ENCODE measurements around the gene CAMTA1. TPM values are rescaled to one million over a fixed set of nuclear protein-coding genes. Genes with fewer than 3 reads are reported as not detected.

The CAMTA1 gene
- polyA plus RNA-seq, 4 donors: 89.3 to 98.2 (median 92.9) TPM

DNA sequence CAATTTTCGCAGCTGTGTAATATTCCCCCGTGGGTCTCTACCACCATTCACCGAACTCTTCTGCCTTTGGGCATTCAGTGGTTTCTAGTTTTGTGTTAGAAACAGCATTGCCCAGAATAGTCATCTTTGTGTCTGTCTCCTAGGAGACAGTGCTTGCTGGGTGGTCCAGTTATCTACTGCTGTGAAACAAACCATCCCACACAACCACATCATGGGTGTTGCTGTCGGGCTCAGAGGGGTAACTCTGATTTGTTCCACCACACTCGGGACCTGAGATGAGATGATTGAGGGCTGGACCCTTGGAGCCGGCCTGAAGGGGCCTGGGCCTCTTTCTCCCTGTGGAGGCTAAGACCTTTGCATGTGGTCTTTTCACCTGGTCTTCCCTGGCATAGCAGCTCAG lies 558.6 kb downstream of the CAMTA1 start:
- no peak for DNase-seq (ENCODE audit: low read depth in 4 of 4, low spot score in 3 of 4)

DNA sequence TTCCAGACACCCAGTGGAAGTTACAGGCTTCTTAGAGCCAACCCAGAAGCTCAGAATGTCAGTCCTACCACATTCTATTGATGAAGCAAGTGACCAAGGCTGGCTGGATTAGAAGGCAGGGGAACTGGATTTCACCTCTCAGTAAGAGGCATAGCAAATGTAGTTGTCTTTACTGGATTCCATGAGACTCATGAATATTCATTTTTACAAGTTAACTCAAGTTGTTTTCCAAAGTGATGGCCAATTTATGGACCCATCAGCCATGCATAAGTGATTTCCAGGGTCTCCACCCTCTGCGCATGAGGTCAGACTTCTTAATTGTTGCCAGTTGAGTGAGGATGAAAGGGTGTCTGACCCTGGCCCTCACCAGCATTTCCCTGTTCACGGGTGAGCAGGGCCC lies 559.0 kb downstream of the CAMTA1 start:
- no peak for DNase-seq (ENCODE audit: low read depth in 4 of 4, low spot score in 3 of 4)

DNA sequence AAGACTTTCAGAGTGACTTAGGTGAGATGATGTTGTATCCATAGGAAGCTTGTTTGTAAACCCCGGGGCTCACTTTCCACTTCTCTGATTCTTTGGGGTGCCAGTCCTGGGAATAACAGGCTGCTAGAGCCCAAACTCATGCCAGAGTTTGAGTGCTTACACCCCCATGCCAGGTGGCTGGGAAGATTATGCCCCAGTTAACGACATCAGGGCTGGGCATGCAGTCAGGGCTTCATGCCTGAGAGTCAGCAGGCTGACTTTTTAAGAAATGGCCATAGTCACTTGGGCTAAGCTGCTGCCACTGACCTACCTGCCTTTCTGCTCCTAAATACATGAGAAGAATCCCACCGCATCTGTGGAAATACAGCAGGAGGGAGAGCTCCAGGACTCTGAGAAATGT lies 560.3 kb downstream of the CAMTA1 start:
- no peak for DNase-seq (ENCODE audit: low read depth in 4 of 4, low spot score in 3 of 4)

DNA sequence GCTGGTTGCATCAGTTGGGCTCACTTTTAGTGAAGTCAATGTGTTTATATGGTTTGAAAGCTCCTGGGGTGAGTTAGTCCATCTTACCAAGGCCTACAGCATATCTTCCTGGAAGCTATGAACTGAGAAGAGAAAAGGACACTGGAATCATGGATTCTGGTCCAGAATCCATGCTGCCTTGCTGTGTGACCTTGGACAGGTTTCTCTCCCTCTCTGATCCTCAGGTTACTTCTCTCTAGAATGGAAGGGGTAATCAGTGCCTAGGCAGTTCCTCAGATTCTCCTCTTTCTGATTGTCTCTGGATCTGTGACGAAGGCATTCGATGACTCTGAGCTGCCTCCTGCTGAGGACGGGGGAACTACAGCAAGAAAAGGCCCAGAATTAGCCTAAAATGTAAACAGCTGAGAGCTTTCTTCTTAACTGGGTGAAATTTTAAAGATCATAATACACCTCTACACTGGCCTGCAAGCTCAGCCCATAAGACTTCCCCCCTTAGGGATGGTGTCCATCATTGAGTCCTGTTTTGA lies 560.9 kb downstream of the CAMTA1 start:
- DNase-seq (ENCODE audit: low read depth in 4 of 4, low spot score in 3 of 4): no peak

DNA sequence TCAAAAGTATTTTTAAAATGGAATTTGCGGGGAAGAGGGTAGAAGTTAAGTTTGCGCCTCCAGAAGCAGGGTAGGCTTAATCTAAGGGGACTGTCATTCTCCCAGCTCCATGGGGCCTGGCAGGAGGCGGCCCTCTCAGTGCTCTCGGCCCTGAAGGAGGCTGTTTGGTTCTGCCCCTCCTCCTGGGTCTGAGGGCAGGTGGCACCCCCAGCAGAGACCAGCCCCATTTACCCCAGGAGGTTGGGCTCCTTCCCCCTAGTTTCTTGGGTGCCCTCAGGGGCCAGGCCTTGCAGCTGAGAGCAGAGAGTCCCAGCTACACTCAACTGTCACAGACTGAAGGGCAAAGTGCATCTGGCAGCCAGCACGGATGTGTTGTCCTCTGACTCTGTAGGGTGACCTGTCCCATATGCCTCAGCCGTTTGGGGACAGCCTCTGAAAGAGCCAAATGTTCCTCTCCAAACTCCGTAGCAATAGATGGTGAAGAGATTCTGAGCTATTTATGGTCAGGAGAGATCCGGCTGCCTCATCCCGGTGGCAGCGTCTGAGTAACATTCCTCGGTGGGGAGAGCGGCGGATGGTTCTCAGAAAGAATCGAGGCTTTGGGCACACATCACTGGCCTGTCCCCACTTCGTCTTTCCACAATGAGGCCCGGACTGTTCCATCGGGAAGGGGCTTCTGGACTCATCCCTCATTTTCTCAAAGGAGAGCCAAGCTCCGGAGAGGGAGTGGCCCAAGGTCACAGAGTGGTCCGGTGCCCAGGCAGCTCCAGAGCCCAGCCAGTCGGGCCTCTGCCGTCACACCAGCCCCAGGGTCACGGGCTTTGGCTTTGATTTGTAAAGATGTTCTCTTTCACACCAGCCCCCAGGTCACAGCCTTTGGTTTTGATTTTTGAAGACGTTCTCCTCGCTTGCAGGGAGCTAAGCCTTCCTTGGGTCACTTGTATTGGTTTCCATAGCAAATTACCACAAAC lies 561.6 kb downstream of the CAMTA1 start:
- DNase-seq (ENCODE audit: low read depth in 4 of 4, low spot score in 3 of 4): no peak

DNA sequence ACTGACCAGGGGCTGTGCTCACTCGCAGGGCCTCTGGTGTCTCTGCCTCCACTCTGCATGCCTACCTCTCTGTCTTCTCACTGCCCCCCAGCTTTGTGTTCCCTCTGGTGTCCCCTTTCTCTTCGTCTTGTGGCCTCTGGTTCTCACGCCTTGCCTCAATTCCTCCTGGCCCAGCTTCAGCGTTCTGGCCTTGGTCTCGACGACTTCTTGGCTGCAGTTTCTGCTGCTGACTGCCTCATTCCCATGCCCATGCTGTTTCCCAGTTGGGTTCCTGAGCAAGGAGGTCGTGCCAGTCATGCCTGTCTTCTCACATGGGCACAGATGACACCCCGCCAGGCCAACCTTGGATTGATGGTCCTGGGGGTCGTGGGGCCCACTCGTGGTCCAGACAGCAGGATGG lies 562.8 kb downstream of the CAMTA1 start:
- DNase-seq (ENCODE audit: low read depth in 4 of 4, low spot score in 3 of 4): no peak

DNA sequence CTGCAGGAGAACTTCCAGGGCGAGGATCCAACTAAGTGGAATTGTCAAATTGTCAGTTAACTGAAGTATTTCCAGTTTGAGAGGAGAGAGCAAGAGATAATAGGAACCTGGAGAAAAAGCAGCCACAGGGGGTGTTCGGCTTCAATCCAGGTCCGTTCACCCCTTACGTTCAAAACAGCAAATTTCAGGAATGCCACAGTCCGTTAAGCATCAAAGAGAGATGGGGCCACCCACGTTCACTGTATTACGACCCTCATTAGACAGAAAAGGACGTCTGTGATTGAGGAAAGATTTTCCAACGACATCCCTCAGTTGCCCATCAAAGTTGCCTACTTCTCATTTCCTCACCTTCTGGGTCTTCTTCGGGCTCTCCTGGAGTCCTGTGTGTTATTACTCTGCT lies 563.3 kb downstream of the CAMTA1 start:
- no peak for DNase-seq (ENCODE audit: low read depth in 4 of 4, low spot score in 3 of 4)

DNA sequence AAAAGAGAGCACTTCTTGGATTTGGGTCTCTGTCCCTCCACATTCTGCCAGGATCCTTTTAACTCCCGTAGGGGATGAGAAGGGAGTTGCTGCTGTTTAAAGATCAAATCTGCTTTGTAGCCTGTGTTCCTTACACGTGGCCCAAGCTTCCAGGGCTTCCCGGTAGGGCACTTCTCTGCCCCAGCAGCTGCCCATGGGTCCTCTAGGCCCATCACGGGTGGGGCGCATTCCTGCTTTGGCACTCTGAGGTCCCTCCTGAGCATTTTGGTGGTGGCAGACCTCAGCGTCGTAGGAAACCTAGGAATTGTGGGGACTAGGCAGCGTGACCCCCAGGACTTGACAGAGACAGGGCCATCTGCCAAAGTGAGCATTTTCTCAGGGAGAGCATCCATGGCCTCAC lies 565.5 kb downstream of the CAMTA1 start:
- no peak for DNase-seq (ENCODE audit: low read depth in 4 of 4, low spot score in 3 of 4)

DNA sequence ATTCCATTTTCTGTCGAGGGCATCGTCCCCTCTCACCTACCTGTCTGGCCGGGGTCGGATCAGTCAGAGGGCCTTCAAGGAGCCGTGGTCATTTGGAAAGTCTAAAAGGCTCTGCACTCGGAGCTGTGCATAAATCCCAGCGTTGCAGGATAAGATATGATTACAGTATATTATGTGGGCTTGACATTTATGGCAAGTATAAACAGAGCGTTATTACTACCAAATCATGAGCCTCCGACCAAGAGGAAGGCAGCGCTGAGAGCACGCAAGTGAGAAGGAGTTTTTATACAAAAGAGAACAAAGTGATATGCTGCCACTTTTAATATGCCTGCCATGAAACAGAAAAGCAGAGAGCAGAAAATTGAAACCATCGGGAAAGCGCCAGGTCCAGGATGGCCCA lies 566.4 kb downstream of the CAMTA1 start:
- no peak for DNase-seq (ENCODE audit: low read depth in 4 of 4, low spot score in 3 of 4)

DNA sequence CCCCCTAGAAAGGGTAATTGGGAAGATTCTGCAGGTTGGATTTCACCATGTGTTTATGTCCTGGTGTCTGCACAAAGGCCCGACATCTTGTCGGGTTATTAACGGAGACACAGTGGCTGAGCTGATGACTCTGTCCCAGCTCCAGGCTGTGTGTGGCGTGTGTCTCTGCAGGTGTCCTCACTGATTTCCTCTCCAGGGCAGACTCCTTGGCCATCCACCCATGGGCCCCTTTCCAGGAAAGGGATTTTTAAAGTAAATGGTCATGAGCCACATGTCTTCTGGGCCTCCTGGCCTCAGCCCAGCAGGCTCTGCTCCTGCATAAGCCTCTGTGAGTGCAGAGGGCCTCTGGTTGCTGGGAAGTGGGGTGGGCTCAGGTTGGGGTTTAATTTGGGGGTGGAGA lies 567.1 kb downstream of the CAMTA1 start:
- no peak for DNase-seq (ENCODE audit: low read depth in 4 of 4, low spot score in 3 of 4)

DNA sequence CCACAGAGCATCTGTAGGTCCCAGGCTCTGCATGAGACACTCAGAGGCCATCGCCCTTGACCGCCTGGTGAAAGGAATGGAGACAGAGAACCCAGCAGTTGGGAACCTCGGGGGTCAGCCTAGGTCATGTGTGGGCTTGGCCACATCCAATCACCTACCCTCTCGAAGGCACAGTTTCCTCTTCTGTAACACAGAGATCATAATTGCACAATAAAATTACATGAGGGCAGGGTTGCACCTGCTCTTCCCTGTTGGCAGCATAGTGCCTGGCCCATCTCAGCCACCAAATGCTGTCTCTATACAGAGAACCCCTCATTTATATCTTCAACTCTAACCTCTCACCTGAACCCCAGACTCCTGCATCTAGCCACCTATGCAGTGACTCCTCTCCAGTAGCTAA lies 567.7 kb downstream of the CAMTA1 start:
- no peak for DNase-seq (ENCODE audit: low read depth in 4 of 4, low spot score in 3 of 4)

DNA sequence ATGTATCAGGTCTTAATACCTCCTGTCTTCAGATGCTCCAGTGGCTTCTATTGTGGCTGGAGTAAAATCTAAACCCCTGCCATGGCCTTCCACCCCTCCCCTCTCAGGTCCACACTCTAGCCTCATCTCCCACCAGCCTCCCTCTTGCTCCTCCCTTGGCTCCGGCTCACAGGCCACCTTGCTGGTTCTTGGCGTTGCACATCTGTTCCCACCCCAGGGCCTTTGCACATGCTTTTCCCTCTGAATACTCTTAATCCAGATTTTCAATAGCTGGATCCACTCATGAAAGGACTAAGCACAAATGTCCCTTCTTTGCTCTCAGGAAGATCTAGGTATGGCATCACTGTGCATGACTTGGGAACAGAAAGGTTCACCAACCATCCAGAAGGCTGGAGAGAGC lies 570.4 kb downstream of the CAMTA1 start:
- no peak for DNase-seq (ENCODE audit: low read depth in 4 of 4, low spot score in 3 of 4)

DNA sequence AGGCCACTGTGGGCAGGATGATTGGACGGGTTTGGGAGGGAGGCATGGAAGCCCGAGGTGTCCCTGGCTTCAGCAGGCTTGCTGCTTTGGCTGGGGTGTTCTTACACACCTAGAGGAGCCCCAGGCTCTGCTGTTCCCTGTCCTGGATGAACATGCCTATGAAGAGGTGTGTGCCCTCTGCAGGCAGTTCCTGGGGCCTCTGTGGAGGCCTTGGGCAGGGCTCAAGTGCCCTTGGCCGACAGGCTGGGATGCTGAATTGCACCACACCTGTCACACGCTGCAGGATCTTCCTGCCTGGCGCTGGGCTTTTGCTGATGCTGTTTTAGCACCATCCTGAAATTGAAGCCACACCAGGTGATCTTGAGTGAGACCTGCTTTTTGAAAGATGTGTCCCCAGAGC lies 570.8 kb downstream of the CAMTA1 start:
- DNase-seq (ENCODE audit: low read depth in 4 of 4, low spot score in 3 of 4): no peak

DNA sequence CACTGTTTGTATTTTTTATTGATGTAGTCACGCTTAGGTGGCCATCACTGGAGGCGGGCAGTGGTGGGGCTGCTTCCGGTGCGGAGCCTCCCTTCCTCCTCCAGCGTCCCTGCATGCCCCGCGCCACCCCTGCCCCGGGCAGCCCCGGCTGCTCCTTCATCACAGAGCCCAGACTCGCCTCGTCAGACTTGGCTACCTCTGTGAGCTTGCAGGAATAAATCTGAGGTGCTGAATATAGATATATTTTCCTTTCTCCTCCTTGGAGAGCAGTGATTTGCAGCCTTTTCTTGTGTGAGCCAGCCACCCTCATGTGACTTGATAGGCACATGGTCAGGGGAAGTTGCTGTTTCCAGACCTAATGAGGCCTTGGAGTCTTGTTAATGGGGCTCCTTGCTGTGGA lies 573.2 kb downstream of the CAMTA1 start:
- DNase-seq (ENCODE audit: low read depth in 4 of 4, low spot score in 3 of 4): no peak

DNA sequence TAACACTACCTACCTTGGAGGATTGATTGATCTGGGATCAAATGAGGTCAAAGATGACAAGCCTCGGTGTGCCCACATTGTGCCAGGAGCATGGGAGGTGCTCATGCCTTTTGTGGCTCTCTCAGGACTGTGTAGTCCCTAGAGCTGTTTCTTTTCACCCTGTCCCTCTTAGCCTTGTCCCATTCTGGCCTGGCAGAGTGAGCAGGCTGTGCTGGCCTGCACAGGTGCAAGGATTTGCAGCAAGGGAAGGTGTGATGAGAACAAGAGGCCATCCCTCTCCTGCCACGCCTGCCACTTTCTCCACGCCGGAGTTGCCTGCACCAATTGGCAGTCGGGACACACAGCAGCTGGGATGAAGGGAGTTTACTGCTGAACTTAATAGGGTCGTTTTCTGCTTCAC lies 575.3 kb downstream of the CAMTA1 start:
- no peak for DNase-seq (ENCODE audit: low read depth in 4 of 4, low spot score in 3 of 4)

DNA sequence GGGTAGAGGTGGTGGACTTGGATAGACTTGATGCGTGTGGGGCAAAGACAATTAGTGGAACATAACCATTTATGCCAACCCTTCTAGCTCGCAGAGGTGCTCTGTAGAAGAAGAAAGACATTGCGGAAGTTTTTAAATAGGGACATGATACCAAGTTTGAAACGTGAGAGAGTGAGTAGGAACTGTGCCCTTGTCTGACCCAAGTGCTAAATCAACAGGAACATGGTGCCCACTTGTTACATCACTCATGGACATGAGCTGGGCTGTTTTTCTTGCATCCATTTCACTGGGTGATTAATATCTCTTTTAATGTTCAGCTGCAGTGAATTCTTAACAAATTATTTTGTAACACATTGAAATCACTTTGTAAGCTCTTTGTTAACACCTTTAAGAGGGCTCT lies 577.7 kb downstream of the CAMTA1 start:
- DNase-seq (ENCODE audit: low read depth in 4 of 4, low spot score in 3 of 4): no peak

DNA sequence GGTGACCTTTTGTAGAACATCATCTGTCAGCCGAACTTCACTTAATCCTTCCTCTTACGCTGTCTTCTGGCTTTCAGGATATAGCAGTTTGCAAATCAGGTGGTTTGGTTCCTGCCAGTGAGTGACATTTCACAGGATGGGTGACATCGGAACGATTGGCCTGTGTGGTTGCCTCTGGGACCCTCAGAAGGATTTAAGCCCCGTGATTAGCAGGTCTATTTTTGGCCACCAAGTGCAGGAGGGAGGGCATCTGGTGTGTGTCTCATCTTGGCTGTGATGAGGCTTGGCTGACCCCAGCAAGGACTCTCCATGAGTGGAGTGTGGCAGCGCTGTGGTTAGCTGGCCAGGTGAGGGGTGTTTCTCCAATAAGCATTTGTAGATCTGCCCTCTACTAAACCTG lies 578.2 kb downstream of the CAMTA1 start:
- no peak for DNase-seq (ENCODE audit: low read depth in 4 of 4, low spot score in 3 of 4)

DNA sequence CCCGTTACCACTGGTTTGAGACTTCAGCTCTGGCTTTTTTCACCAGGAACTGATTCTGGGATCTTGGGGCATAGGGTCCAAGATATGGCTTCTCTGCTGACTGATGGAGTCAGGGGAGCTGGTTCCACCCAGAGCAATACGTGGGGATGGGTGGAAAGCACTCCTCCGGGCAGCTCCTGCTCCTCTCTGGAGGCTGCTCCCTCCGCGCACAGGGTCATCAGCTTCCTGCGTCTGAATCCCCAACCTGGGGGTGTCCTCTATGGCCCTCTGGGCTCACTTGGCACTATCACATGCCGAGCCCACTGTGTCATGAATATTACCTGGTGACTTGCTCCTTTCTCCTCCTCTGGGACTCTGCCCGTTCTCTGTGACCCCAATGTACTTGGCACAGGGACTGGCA lies 580.5 kb downstream of the CAMTA1 start:
- DNase-seq (ENCODE audit: low read depth in 4 of 4, low spot score in 3 of 4): no peak

DNA sequence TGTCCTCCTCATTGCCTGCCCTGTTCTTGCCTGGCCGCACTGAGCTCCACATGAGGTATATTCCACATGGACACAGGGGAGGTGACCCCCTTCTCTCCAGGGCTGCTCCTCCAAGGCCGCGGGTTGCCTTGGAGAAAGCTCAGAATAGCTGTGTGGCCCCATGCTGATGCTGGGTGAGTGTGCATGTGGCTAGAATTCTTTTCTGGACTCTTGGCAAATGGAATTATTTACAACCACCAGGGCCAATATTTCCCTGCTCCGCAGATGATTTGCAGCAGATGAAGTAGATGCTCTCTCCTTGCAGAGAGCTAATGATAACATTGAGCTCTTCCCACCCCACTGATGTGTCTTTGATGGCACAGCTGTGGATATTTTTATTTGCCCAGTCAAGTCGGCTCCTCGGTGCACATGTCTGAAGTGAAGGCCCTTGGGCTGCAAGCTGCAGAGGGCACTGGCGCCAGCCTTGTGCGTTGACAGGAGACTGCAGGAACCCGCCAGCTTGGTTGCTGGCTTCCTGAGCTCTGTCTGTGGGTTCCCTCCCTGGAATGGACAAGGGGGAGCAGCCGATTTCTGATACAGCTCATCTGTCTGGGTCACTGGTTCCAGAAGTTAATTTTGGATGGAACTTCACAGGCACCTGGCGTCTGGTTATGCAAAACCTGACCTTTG lies 581.2 kb downstream of the CAMTA1 start:
- no peak for DNase-seq (ENCODE audit: low read depth in 4 of 4, low spot score in 3 of 4)

DNA sequence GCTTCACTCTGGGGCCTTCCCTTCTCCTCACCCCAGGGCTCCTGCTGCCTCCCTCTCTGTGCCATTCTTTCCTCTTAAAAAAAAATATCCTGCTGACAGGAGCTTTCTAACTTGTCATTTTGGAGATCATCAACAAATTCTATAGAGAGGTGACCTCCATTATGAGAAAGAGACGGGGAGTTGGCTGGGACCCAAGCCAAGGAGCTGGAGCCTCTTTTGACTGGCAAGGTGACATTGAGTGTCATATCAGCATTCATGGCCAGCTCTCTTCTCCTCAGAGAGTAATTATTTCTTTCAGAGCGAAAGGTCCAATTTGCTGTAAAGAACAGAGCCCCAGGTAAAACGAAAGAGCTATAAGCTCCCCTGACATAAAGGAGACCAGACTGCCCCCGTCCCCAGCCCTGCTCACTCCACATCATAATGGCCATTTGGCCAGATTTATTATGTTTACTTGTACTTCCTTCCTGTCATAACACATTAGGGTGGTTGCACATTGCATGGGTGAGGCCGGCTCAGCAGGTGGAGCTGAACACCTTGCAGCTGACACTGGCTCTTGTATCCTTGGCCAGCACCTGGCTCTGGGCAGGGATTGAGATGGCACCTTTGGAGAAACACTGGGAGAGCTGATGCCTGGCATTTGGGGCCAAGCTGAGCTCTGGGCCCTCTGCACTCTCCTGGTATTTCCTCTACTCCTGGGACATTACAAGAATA lies 581.9 kb downstream of the CAMTA1 start:
- no peak for DNase-seq (ENCODE audit: low read depth in 4 of 4, low spot score in 3 of 4)

DNA sequence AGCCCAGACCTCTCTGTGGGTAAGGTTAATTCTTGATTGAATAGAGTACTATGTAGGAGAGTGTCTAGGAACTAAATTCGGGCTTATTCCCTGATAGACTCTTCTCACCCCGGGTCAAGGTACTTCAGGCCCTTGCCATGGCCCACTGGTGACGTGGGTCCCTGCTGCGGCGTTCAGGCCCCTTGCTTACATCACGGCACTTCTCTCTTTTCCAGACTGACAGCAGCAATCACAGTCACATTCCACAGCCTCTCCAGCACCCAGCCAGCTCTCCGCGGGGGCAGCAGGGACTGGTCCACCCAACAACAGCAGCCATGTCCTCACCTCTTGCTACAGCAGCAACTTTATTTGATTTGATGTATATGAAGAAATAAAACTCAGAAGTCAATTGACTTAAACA lies 584.6 kb downstream of the CAMTA1 start:
- no peak for DNase-seq (ENCODE audit: low read depth in 4 of 4, low spot score in 3 of 4)

Measured in right renal pelvis (tissue), 4 donors.